Fibroblast of upper back skin (primary cell): ENCODE measurements around the gene CAMK1D.
"Not testable (repeated sequence)": the region's sequence is repeated elsewhere in the genome, so short reads cannot be mapped to it uniquely, and the experiment has no call there.

Experiments
- DNase-seq: peaks from one replicate; pipeline ENCODE4 v3.0.0-alpha.2; 2013

CAMK1D gene

DNA sequence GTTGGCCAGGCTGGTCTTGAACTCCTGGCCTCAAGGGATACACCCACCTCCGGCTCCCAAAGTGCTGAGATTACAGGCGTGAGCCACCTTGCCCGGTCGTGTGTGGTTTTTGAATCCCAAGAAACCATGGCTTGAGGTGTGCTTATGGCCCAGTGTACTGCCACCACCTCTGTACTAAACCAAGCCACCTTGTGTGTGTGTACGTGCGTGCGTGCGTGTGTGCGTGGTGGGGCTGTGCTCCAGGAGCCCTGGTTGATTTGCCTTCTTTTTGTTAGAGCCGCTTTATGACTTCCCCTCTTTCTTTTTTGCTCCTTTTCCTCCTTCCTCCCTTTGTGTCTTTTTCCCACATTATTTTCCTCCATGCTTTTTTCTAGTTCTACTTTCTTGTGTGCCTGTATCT, 121.4 kb downstream of the CAMK1D start:
- DNase-seq, result no peak

DNA sequence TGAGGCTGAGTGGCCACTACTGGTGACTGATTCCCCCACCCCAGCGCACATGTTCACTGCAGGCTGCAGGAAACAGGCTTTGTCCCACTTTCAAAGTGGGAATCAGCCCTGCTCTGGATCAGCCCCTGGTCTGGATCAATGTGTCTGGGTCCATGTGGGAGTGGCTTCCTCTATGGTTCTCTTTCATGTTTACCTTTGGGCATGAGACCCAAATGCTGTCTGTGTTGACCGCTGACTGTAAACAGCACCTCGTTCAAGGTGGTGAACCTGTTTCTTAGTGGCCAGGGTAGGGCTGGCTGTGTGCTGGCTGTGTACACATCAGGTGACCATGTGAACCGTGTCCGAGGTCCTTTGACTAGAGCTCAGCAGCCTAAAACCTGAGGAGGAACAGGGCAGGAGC, 121.8 kb downstream of the CAMK1D start:
- DNase-seq, result no peak

DNA sequence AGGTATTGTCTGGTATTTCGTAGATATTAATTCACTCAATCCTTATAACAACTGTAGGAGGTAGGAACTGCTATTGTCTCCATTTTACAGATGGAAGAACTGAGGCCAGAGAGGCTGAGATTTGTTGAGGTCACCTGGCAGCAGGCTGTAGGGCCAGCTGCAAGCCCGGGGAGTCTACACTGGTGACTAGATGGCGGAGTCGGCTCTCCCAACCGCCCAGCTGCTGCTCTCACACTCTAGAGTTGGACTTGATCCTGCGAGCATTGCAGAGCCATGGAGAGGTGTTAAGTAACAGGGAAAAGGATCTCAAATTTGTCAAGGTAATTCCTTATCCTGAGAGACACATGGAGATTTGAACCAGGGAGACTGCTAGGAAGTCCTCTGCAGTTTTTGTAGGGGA, 124.1 kb downstream of the CAMK1D start:
- no peak for DNase-seq

DNA sequence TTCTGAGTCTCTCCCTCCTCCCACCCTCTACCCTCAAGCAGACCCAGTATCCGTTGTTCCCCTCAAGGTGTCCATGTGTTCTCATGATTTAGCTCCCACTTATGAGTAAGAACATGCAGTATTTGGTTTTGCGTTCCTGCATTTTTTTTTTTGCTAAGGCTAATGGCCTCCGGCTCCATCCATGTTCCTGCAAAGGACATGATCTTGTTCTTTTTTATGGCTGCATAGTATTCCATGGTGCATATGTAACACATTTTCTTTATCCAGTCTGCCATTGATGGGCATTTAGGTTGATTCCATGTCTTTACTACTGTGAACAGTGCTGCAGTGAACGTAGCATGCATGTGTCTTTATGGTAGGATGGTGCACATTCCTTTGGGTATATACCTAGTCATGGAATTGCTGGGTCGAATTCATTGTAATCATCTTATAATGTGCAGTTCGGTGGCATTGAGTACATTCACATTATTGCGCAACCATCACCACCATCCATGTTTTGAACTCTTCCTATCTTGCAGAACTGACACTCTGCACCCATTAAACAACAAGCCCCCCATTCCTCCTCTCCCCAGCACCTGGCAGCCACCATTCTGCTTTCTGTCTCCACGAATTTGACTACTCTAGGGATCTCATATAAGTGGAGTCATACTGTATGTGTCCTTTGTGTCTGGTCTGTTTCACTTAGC, 125.5 kb downstream of the CAMK1D start:
- no peak for DNase-seq

DNA sequence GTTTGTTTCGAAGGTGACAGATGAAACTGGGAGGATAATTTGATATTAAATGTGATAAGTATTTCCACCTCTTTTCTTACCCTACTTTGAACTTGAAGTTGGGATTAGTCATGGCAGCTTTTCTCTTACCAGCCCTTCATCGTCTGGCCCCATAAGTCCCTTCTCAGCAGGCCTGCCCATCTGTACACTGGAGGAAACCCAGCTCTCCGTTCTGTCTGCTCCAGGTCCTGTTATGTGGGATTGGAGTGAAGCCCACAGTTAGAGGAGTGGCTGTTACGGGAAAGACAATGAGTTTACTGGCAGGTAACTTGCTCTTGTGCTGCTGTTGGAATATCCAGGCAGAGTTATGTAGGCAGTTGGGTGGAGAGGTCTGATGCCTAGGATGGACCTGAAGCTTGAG, 127.3 kb downstream of the CAMK1D start:
- no peak for DNase-seq

DNA sequence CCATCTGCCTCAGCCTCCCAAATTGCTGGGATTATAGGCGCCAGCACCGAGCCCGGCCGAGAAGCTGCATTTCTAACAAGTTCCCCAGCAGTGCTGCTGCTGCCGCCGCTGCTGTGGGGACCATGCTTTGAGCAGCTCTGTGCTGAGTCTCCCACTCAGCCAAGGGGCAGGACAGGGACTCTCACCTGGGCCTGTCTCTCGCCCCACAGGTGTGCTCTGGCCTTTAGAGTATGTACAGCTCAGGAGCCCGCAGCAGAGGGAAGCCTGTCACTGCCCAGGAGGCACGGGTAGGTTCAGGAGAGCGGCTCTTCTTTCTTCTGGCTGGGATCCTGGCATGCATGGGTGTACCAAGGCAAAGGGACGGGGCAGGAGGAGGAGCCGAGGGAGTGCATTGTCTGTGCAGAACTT, 130.1 kb downstream of the CAMK1D start:
- DNase-seq, result no peak

DNA sequence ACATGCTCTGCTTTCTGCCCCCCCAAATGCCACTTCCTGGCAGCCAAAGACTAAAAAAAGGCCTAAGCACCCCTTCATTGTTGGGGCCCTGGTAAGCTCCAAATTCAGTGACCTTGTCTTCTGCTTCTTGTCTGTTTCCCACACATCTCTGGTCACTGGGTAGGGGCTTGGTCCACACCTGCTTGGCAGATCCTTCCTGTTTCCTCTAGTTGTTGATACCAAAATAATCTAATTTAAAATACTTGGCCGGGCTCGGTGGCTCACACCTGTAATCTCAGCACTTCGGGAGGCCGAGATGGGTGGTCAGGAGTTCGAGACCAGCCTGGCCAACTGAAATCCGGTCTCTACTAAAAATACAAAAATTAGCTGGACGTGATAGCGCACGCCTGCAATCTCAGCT, 130.6 kb downstream of the CAMK1D start:
- DNase-seq, result no peak

DNA sequence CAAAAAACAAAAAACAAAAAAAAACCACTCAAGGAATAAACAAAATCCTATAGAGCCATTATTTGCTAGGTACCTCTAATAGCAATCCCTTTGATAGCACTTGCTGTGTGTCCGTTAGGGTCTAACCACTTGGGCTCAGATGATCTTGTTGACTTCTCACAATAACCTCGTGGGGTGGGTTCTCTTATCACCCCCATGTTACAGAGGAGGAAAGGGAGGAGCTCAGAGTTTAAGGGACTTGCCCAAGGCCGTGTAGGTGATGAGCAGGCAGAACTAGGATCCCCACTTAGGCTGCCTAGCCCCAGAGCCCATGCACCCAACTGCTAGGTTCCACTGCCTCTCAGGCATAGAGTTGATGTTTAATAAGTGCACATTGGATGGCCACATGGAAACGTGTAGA, 131.1 kb downstream of the CAMK1D start:
- no peak for DNase-seq

DNA sequence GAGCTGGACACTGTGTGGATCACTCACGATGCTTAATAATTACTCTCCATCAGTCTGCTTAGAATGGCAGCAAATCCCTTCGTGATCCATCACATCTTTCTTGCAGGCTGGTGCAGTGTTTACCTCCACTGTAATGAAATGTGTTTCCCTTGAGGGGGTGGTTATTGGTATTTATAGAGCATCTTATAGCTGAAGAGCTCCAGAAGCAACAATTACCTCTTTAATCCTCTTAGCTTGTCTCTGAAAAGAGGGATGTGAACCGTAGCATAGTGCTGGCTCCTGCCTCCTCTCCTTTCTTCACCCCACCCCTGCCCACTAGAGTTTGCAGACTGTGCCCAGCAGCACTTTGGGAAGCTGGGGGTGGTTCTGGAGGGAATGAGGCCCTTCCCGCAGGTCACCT, 132.6 kb downstream of the CAMK1D start:
- no peak for DNase-seq

DNA sequence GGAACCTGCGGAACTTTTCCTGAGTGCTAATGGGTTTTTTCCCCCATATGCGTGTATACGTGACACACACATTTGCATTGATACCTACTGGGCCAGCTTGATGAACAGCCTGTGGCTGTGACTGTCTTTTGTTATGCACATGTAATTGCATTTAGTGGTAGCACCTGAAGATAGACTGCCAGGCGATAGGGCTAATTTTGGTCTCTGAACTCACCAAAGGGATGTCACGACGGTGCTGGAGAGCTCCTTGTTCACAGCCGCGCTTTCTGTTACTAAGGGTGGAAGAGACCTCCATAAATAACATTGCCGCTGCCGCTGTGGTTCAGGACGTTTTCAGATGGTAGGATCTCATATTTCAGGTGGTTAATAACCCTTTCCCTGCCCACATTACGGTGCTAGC, 133.2 kb downstream of the CAMK1D start:
- DNase-seq, result no peak

DNA sequence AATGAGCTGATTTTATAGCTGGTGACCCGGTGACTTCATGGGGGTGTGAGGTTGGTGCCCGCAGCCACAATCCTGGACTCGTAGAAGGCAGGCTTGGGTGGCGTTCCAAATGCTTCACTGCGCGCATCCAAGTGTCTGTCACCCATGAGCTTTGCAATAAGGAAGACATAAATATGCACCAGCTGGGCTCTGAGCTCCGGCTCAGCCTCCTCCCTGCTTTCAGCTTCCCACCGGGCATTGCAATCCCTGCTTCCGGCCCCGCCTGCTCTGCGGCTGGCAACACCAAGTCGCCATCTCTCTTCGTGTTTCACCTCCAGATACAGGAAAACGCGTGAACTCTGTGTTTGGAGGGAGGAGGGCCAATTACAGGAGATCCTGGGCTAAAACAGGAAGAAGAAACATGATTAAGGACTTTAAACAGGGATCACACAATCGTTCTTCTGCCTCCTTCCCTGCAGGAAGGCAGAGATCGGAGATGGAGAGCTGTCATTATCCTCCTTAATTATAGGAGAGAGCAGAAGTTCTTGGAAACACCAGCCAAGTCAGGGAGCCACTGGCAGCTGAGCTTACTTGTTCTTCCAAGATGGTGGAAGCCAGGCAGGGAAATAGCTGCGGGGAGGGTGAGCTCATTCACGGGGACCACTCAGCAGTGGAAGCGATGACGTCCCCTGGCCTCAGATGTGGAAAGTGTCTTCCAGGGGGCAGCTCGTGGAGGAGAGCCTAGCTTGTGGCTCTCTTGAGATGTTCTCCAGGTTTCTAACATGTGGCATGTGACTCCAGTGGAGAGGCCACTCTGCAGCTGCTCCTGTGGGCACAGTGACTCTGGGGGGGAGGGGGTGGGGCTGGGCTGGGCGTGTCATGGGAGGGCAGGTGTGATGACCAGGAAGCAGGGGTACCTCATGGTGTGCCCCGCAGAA, 134.9 kb downstream of the CAMK1D start:
- DNase-seq, result no peak

DNA sequence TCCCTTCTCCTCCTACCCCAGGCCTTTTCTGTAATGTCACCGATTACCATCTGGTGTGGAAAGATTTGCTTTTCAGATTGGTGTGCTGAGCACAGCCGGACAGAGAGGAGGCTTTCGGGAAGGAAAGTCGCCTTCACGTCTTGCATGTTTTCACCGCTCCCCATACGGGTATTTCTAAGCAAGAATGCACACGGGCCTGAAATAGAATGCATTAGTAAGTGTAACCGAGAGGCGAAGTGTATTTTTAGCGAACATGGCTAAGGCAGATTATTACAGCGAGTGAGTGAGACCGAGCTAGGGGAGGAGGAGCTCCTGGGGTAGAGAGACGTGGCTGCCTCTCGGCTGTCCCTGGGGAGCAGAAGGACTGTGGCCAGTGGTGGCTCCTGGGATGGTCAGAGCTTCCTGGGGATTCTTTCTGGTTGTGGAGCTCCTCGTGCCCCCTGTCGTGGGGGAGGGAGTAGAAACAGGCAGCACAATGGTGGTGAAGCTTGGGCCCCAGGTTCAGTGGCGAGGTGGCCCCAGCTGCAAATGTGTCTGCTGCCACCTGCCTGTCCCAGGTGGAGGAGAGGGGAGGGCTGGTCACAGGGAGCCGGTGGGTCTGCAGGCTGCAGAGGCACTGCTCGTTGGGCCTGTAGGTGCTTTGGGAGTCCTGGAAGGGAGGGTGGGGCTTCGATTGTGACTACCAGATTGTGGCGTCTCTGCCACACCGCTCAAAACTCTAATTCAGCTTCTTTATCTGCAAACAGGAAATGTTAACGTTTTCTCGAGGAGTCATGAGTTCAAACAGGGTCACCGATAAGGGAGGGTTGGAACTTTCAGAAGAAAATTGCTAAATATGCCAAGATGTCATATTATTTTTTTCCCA, 135.8 kb downstream of the CAMK1D start:
- no peak for DNase-seq

DNA sequence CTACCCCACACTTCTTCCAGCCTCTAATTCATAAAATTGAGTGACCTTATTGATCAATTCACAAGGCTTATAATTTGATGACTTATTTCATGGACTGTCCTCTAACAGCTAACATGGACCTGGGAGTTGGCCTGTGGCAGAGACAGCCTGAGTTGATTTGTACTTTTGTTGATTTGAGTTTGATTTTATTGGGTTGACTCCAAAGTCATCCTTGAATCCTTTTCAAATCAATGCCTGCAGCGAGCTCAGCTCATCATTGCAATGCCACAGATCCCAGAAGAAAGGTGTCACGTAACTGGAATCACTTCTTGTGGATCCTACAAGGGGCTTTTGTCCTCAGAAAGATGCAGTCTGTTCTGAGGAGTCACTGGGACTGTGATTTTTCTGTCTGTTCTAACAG, 138.0 kb downstream of the CAMK1D start:
- DNase-seq, result no peak

DNA sequence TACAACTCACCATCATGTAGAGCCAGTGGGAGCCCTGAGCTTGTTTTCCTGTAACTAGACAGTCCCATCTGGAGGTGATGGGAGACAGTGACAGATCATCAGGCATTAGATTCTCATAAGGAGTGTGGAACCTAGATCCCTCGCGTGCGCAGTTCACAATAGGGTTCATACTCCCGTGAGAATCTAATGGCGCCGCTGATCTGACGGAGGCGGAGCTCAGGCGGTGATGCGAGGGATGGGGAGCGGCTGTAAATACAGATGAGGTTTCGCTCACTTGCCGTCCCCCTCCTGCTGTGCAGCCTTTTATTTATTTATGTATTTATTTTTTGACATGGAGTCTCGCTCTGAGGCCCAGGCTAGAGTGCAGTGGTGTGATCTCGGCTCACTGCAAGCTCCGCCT, 139.3 kb downstream of the CAMK1D start:
- no peak for DNase-seq

DNA sequence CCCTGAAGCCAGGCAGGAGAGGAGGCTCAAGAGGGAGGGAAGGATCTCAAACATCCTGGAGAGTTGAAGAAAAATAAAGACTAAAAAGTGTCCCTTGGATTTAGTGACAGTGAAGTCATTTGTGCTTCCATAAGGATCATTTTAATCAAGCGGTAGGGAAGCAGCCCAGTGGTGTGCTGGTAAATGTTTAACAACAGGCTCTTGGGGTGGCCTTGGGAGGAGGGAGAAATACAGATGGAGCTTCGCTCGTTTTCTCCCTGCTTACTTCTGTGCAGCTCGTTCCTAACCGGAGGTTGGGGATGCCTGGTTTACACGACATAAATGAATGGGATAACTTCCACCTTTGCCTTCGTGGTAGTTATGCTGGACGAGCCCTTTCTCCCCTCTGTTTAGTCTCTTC, 140.0 kb downstream of the CAMK1D start:
- no peak for DNase-seq

DNA sequence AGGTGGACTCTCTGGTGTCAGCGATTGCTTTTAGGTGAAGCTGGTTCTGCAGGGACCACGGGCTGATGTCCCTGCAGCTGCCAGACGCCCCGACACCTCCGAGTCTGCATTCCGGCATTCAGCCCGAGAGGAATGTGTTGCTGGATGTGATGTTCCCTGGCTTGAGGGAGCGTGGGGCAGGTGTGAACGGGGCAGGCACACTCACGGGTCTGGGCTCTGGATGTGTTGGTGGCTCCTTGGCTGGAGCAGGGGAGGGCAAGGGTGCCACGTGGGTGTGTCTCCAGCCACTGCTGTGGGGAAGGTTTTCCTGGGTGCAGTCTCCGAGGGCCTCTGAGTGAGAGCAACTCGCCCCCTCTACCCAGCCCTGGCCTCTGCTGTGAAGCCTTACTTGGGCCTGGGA, 140.5 kb downstream of the CAMK1D start:
- DNase-seq, result no peak

DNA sequence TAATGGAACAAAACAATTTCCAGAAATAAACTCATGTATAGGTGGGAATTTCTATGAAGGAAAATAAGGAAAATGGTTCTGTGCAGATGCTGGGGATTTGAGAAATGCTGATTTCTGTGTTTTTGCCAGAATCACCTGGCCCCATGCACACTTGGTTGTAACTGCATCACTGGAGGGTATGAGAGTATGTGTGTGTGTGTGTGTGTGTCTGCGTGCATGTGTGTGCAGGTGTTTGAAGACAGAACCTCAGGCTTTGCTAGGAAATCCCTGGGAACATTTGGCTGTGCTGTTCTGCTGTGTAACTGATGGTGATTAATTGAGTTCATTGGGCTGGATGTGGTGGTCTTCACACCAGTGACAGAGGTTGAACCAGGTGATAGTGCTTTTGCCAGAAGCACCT, 141.6 kb downstream of the CAMK1D start:
- DNase-seq, result no peak

DNA sequence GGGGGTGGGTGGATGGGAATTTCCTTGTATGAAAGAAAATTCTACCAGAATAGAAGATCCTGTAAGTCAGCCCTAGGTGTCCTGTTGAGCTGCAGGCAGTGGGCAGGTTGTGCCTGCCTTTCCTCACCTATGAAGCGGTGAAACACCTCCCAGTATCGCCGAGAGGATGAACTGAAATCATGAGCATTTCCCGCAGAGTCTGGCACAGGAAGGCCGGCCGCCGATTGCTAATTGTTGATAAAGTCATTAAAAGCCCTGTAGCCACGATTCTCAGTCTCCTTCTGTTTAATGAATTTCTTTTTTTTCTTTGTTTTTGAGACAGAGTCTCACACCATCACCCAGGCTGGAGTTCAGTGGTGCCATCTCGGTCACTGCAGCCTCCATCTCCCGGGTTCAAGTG, 142.1 kb downstream of the CAMK1D start:
- no peak for DNase-seq

DNA sequence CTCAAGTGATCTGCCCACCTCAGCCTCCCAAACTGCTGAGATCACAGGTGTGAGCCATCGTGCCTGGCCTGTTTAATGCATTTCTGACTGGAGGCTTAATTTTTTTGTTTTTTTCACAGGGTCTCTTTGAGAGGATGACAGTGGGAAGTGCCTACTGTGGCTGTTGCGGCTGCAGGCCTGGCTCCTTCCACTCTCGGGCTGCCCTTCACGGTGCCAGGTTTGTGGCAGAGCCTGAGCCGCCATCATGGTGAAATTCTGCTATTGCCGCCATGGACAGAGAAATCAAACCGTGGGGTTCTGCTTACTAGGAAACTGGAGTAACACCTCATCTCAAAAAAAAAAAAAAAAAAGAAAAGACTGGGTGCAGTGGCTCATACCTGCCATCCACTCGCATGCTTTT, 142.7 kb downstream of the CAMK1D start:
- no peak for DNase-seq

DNA sequence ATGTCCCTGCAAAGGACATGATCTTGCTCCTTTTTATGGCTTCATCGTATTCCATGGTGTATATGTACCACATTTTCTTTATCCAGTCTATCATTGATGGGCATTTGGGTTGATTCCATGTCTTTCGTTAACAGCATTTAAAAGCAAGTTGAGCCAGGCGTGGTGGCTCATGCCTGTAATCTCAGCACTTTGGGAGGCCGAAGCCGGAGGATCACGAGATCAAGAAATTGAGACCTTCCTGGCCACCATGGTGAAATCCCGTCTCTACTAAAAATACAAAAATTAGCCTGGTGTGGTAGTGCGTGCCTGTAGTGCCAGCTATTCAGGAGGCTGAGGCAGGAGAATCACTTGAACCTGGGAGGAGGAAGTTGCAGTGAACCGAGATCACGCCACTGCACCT, 147.7 kb downstream of the CAMK1D start:
- DNase-seq, result not testable (repeated sequence)

DNA sequence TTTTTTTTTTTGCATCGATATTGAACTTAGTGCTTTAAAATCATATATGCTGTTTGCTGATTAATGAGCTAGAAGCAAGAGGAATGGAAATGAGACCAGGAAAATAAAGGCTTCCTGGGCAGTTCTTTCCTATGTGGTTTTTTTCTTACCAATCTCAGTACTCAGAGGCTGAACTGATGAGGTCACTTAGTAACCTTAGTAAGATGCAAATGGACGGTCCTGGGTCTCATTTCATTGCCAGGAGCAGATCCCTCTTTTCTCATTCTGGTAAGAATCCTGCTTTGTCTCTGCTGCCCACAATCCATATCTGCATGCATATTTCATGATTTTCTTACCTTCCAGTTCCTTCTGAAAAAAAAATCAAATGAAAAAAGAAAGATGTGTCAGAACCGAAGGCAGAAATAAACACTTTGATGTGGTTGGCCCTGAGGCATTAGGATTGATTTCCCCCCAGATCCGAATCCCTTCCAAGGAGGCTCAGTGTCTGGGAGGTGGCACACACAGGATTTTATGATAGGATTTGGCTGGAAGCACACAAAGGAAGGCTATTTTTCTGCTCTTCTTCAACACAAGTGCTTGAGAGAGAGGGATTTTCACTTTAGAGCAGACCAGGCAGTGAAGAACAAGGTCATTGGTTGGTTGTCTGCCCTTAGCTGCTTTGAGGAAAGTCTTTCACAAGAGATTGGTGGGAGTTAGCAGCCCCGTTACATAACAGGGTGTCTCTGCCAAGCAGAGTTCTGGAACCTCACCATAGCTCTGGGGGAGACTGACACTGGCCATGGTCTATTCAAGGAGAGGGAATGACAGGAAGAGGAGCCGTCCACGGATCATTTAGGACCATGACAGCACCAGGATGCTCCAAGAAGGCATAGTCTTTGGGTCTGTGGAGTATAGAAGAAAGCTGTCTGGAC, 150.0 kb downstream of the CAMK1D start:
- no peak for DNase-seq
